Activated naive CD4-positive, alpha-beta T cell treated with anti-CD3 and anti-CD28 coated beads, Interleukin-2, amount 10 ng/mL, durations not matched to agents 7 days and 5 days (primary cell): Measurements from ENCODE around the gene USP21.

Source experiments
- CTCF ChIA-PET: fragments of 350-600 bp; sonication (Branson Sonifier 250); formaldehyde crosslinking; loops from one replicate; lab custom pipeline; 2021; ENCODE audit warnings: antibody characterized with exemption; lab: Charles Lee
- DNase-seq: peaks from one replicate; pipeline ENCODE4 v3.0.0-alpha.2; 2020
- H3K27ac Mint-ChIP-seq: one replicate; pipeline ENCODE4 v1.8.0; 2021; ENCODE audit warnings: mild to moderate bottlenecking, moderate library complexity, mixed read lengths
- H3K27me3 Mint-ChIP-seq: one replicate; pipeline ENCODE4 v1.8.0; 2021; ENCODE audit warnings: mild to moderate bottlenecking, mixed read lengths
- H3K36me3 Mint-ChIP-seq: one replicate; pipeline ENCODE4 v1.8.0; 2021; ENCODE audit warnings: mixed read lengths
- H3K4me1 Mint-ChIP-seq: one replicate; pipeline ENCODE4 v1.8.0; 2021; ENCODE audit warnings: mixed read lengths
- H3K4me3 Mint-ChIP-seq: one replicate; pipeline ENCODE4 v1.8.0; 2021; ENCODE audit warnings: mild to moderate bottlenecking, moderate library complexity, mixed read lengths
- H3K9me3 Mint-ChIP-seq: one replicate; pipeline ENCODE4 v1.8.0; 2021; ENCODE audit warnings: mixed read lengths

Gene USP21

GRCh38 chr1:161179698-161180097, 20.4 kb downstream of the USP21 start:
- Mint-ChIP-seq H3K4me3 (no peak overlapping the region), H3K27ac (no peak overlapping the region), H3K9me3 (no peaks in the 10 kb centered on the region), H3K36me3 (peaks cover 31% of the 10 kb centered on the region), H3K27me3 (no peaks in the 10 kb centered on the region), H3K4me1 (peaks cover 87% of the 10 kb centered on the region)
- CTCF ChIA-PET: interaction anchor here (1.3 to 4.9 kb wide), 6 partner anchors 10 to 203 kb away, joined by 3 to 48 read pairs (median 20); partner anchors contain the start of genes APOA2, PPOX and TOMM40L
- no peak for DNase-seq

- no peak overlapping the region for H3K4me3 Mint-ChIP-seq
- DNase-seq: no peak
- H3K27ac Mint-ChIP-seq: peak overlapping the region; percentile 81
- H3K4me1 Mint-ChIP-seq: peaks cover 85% of the 10 kb centered on the region
- CTCF ChIA-PET: interaction anchor here (0.8 to 4.9 kb wide), 16 partner anchors 11 to 202 kb away, joined by 3 to 53 read pairs (median 4); partner anchors contain the start of genes APOA2, CFAP126, PPOX and TOMM40L
- H3K36me3 Mint-ChIP-seq: peaks cover 23% of the 10 kb centered on the region
- H3K9me3 Mint-ChIP-seq: no peaks in the 10 kb centered on the region
- H3K27me3 Mint-ChIP-seq: no peaks in the 10 kb centered on the region
These were observed 21.3 kb downstream of the USP21 start for GRCh38 chr1:161180639-161181038.

- Mint-ChIP-seq H3K27me3 (no peaks in the 10 kb centered on the region), H3K36me3 (peaks cover 13% of the 10 kb centered on the region), H3K9me3 (no peaks in the 10 kb centered on the region), H3K4me1 (peaks cover 85% of the 10 kb centered on the region), H3K4me3 (peak overlapping the region; percentile 19), H3K27ac (peak overlapping the region; percentile 97)
- CTCF ChIA-PET: interaction anchor here (0.8 to 4.9 kb wide), 16 partner anchors 10 to 201 kb away, joined by 3 to 53 read pairs (median 6); partner anchors contain the start of genes APOA2, ARHGAP30, NDUFS2 and PPOX
- peak; percentile 70 for DNase-seq
These were observed 22.9 kb downstream of the USP21 start for GRCh38 chr1:161182214-161182613.

DNA sequence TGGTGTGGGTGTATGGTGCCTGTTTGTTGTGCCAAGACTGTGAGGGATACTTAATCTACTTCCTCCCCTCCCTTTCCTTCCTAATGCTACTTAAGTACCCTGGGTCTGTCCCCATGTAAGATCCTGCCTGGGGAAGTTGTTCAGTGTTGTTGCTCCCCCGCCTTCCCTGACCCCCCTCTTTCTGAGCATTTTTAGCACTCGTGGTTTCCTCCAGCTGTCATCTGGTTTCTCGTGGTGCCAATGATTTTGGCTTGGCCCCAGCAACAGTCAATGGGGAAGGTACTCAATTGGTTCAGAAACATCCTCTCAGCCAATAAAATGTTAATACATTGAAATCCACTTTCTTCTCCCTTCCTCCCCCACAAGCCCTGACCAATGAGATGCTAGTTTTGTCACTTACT, 26.0 kb downstream of the USP21 start:
- Mint-ChIP-seq H3K27ac (peak overlapping the region; percentile 98), H3K36me3 (peaks cover 14% of the 10 kb centered on the region), H3K9me3 (no peaks in the 10 kb centered on the region), H3K27me3 (no peaks in the 10 kb centered on the region), H3K4me3 (peak overlapping the region; percentile 59), H3K4me1 (peaks cover 81% of the 10 kb centered on the region)
- DNase-seq: peak; percentile 91
- CTCF ChIA-PET: interaction anchor here (1.8 to 2.1 kb wide), 2 partner anchors 12 to 20 kb away, joined by 5 to 11 read pairs; partner anchors contain the start of gene PPOX

DNA sequence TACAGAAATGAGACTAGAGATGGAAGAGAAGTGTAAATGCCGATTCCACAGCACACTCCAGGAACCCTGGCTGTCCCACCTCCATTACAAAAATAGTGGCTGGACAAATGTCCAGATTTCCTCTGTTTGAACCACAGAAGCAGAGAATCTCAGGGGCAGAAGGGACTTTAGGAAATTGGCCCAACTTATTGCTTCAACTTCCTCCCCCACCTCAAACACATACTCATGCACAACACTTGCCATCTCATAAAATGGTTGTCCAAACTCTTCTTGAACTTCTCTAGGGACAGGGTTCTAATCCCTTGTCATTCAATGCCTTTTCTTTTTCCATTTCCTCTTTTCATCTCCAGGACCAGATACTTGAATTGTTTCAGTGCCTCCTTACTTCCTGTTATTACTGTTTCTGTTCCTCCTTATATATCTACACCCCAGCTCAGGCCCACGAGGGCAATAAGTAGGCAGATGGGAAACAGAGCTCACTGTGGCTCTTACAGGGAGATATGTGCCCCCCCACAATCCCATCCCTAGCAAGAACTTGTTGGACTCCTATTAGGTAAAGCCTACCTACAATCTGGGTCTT, 26.5 kb downstream of the USP21 start:
- no peak for DNase-seq
- Mint-ChIP-seq H3K27ac (peak overlapping the region; percentile 98), H3K4me1 (peaks cover 80% of the 10 kb centered on the region), H3K36me3 (peaks cover 8% of the 10 kb centered on the region), H3K4me3 (peak overlapping the region; percentile 59), H3K9me3 (no peaks in the 10 kb centered on the region), H3K27me3 (no peaks in the 10 kb centered on the region)
- CTCF ChIA-PET: interaction anchor here (1.1 to 2.1 kb wide), 5 partner anchors 11 to 196 kb away, joined by 3 to 11 read pairs (median 5); partner anchors contain the start of genes PPOX and TOMM40L

DNA sequence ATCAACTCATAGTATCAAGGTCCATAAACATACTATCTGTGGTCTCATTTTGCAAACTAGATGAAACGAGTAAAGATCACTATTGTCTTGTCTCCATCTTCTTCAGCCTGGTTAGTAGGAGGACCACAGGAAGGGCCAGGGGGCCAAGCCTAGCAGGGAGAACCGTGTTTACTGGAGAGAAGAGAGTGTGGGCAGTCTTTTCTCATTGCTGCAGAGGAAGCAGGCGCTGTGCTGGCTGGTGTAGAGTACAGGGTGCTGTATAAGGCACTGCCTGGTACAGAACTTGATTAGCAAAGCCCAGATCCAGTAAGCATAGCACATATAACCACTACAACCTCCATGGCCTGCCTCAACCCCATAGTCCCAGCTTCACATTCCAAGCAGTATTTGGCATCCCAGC, 28.0 kb downstream of the USP21 start:
- no peak overlapping the region for H3K4me3 Mint-ChIP-seq
- H3K36me3 Mint-ChIP-seq: peaks cover 4% of the 10 kb centered on the region
- CTCF ChIA-PET: interaction anchor here (1.0 to 2.1 kb wide), 2 partner anchors 10 to 12 kb away, joined by 4 to 5 read pairs; partner anchors contain the start of gene ADAMTS4
- no peaks in the 10 kb centered on the region for H3K27me3 Mint-ChIP-seq
- H3K27ac Mint-ChIP-seq: peak overlapping the region; percentile 98
- H3K4me1 Mint-ChIP-seq: peaks cover 79% of the 10 kb centered on the region
- H3K9me3 Mint-ChIP-seq: no peaks in the 10 kb centered on the region
- no peak for DNase-seq

- H3K36me3 Mint-ChIP-seq: peaks cover 1% of the 10 kb centered on the region
- DNase-seq: no peak
- peaks cover 80% of the 10 kb centered on the region for H3K4me1 Mint-ChIP-seq
- peak overlapping the region; percentile 84 for H3K27ac Mint-ChIP-seq
- no peak overlapping the region for H3K4me3 Mint-ChIP-seq
- H3K27me3 Mint-ChIP-seq: no peaks in the 10 kb centered on the region
- H3K9me3 Mint-ChIP-seq: no peaks in the 10 kb centered on the region
- CTCF ChIA-PET: interaction anchor here (0.6 to 0.8 kb wide), 2 partner anchors 103 to 194 kb away, joined by 3 to 5 read pairs; no protein-coding TSS in a partner anchor
These were observed 29.1 kb downstream of the USP21 start for GRCh38 chr1:161188381-161188780.

- H3K36me3 Mint-ChIP-seq: peaks cover 1% of the 10 kb centered on the region
- H3K27me3 Mint-ChIP-seq: no peaks in the 10 kb centered on the region
- no peak for DNase-seq
- H3K4me3 Mint-ChIP-seq: no peak overlapping the region
- H3K9me3 Mint-ChIP-seq: no peaks in the 10 kb centered on the region
- CTCF ChIA-PET: interaction anchor here (0.8 kb wide), 1 partner anchor 194 kb away, joined by 3 read pairs; no protein-coding TSS in a partner anchor
- no peak overlapping the region for H3K27ac Mint-ChIP-seq
- H3K4me1 Mint-ChIP-seq: peaks cover 74% of the 10 kb centered on the region
These were observed 29.7 kb downstream of the USP21 start for GRCh38 chr1:161189036-161189435.

GRCh38 chr1:161190962-161191521, 31.7 kb downstream of the USP21 start:
- Mint-ChIP-seq H3K4me1 (peaks cover 67% of the 10 kb centered on the region), H3K27ac (no peak overlapping the region), H3K27me3 (no peaks in the 10 kb centered on the region), H3K9me3 (no peaks in the 10 kb centered on the region), H3K4me3 (no peak overlapping the region), H3K36me3 (peaks cover 1% of the 10 kb centered on the region)
- DNase-seq: no peak
- CTCF ChIA-PET: interaction anchor here (0.7 to 4.6 kb wide), 17 partner anchors 9 to 193 kb away, joined by 3 to 53 read pairs (median 9); partner anchors contain the start of genes APOA2, FCER1G, NDUFS2 and PPOX

- Mint-ChIP-seq H3K27ac (no peak overlapping the region), H3K9me3 (no peaks in the 10 kb centered on the region), H3K4me3 (no peak overlapping the region), H3K4me1 (peaks cover 65% of the 10 kb centered on the region), H3K27me3 (no peaks in the 10 kb centered on the region), H3K36me3 (peaks cover 1% of the 10 kb centered on the region)
- CTCF ChIA-PET: interaction anchor here (0.7 to 4.6 kb wide), 21 partner anchors 10 to 192 kb away, joined by 3 to 53 read pairs (median 8); partner anchors contain the start of genes APOA2, DEDD, FCER1G and NDUFS2
- no peak for DNase-seq
These were observed 32.7 kb downstream of the USP21 start for GRCh38 chr1:161191971-161192370.

GRCh38 chr1:161192476-161193465, 33.5 kb downstream of the USP21 start:
- peaks cover 62% of the 10 kb centered on the region for H3K4me1 Mint-ChIP-seq
- peak overlapping the region; percentile 86 for H3K27ac Mint-ChIP-seq
- no peak overlapping the region for H3K4me3 Mint-ChIP-seq
- no peaks in the 10 kb centered on the region for H3K36me3 Mint-ChIP-seq
- peak; percentile 78 for DNase-seq
- no peaks in the 10 kb centered on the region for H3K9me3 Mint-ChIP-seq
- CTCF ChIA-PET: interaction anchor here (0.5 to 4.6 kb wide), 22 partner anchors 10 to 608 kb away, joined by 3 to 53 read pairs (median 8); partner anchors contain the start of genes APOA2, DEDD, FCER1G and NDUFS2
- H3K27me3 Mint-ChIP-seq: no peaks in the 10 kb centered on the region

- CTCF ChIA-PET: interaction anchor here (1.2 to 4.6 kb wide), 10 partner anchors 9 to 189 kb away, joined by 3 to 53 read pairs (median 9); partner anchors contain the start of genes NDUFS2, PPOX and TOMM40L
- H3K4me3 Mint-ChIP-seq: no peak overlapping the region
- H3K4me1 Mint-ChIP-seq: peaks cover 58% of the 10 kb centered on the region
- H3K36me3 Mint-ChIP-seq: no peaks in the 10 kb centered on the region
- H3K27ac Mint-ChIP-seq: peak overlapping the region; percentile 49
- no peaks in the 10 kb centered on the region for H3K27me3 Mint-ChIP-seq
- H3K9me3 Mint-ChIP-seq: no peaks in the 10 kb centered on the region
- DNase-seq: no peak
These were observed 34.4 kb downstream of the USP21 start for GRCh38 chr1:161193561-161194235.

GRCh38 chr1:161195171-161195570, 35.9 kb downstream of the USP21 start:
- no peak for DNase-seq
- no peaks in the 10 kb centered on the region for H3K36me3 Mint-ChIP-seq
- peaks cover 65% of the 10 kb centered on the region for H3K4me1 Mint-ChIP-seq
- no peaks in the 10 kb centered on the region for H3K9me3 Mint-ChIP-seq
- CTCF ChIA-PET: interaction anchor here (1.2 to 4.6 kb wide), 5 partner anchors 7 to 187 kb away, joined by 3 to 53 read pairs (median 7); partner anchors contain the start of genes NDUFS2, PPOX and TOMM40L
- no peak overlapping the region for H3K4me3 Mint-ChIP-seq
- no peaks in the 10 kb centered on the region for H3K27me3 Mint-ChIP-seq
- H3K27ac Mint-ChIP-seq: peak overlapping the region; percentile 85
